ENCODE results near the gene APCDD1.

Gene APCDD1

DNA sequence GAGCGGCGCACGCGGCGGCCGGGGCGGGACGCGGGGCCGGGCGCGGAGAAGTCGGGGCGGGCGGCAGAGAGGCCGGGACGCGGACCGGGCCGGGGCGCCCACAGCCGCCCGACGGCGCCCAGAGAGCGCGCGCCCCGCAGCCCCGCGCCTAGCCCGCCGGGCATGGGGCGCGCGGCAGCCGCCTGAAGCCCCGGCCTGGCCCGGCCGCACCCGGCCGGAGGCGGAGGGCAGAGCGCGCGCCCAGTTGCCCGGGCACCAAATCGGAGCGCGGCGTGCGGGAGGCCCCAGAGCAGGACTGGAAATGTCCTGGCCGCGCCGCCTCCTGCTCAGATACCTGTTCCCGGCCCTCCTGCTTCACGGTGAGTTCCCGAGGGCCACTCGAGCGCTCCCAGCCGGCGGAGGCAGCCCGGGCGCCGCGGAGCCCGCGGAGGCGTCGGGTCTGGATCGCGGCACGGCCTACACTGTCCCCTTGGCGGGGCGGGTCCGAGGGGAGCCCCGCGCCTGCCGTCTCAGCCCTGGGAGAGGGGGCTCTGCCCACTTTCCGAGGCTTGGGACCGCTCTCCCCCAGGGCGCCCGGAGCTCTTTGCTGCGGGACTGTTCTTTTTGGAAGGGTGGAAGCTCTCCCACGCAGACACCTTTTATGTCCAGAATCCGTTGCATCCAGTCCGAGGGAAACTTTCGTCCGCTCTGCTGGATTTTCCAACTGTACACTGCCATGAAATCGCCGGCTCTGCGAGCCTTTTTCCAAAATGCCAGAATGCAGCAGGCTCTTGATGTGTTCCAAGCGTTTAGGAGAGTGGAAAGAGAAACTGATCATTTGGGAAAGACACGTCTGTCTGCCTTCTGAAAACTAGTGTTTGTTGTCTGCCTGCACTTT is 484 bp downstream of the APCDD1 start:
- DNase-seq (ENCODE audit: low spot score): peak; percentile 56
- TF ChIP-seq, protein P1, sequence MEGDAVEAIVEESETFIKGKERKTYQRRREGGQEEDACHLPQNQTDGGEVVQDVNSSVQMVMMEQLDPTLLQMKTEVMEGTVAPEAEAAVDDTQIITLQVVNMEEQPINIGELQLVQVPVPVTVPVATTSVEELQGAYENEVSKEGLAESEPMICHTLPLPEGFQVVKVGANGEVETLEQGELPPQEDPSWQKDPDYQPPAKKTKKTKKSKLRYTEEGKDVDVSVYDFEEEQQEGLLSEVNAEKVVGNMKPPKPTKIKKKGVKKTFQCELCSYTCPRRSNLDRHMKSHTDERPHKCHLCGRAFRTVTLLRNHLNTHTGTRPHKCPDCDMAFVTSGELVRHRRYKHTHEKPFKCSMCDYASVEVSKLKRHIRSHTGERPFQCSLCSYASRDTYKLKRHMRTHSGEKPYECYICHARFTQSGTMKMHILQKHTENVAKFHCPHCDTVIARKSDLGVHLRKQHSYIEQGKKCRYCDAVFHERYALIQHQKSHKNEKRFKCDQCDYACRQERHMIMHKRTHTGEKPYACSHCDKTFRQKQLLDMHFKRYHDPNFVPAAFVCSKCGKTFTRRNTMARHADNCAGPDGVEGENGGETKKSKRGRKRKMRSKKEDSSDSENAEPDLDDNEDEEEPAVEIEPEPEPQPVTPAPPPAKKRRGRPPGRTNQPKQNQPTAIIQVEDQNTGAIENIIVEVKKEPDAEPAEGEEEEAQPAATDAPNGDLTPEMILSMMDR (IDR thresholded peaks at IDR 0.05; ENCODE audit: borderline replicate concordance, control extremely low read depth, extremely low read depth, insufficient read depth, missing control alignments): no peak
- in situ Hi-C loops (cut with MboI; ENCODE audit: low sequenced_read_pairs, unreplicated experiment): no loop called here

DNA sequence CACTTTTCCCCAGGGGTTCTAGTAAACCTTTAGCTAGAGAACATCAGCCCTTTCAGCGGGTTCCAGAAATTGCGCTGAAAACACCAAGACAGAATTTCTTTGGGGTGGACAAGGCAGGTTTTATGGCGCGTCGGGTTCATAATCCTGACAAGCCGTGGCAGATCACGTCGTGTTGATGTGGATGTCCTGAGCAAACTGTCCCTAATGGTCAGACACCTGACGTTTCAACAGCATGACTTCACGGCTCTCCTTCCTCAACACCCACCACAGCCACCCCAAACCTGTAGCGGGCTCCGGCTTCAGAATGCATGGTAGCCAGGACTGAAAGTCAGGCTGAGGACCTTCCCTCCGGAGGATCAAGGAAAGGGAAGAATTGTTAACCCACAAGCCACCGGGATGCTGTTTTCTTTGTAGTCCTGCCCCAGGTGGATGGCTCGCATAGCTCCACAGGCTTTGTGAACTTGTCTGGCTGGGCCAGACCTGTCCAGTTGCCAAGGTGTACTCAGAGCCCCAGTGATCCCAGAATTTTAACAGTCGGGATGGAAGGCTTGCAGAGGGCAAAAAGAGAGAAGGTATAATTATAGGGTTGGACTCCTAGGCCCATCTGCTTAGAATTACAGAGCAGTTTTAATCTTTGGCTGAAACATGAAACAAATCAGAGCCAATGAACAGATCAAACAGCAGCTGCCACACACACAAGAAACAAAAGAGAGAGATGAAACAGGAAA is 1.5 kb downstream of the APCDD1 start:
- in situ Hi-C loops (cut with MboI; ENCODE audit: low sequenced_read_pairs, unreplicated experiment): no loop called here
- DNase-seq (ENCODE audit: low spot score): no peak
- TF ChIP-seq, protein P1 (IDR thresholded peaks at IDR 0.05; ENCODE audit: borderline replicate concordance, control extremely low read depth, extremely low read depth, insufficient read depth, missing control alignments): no peak

DNA sequence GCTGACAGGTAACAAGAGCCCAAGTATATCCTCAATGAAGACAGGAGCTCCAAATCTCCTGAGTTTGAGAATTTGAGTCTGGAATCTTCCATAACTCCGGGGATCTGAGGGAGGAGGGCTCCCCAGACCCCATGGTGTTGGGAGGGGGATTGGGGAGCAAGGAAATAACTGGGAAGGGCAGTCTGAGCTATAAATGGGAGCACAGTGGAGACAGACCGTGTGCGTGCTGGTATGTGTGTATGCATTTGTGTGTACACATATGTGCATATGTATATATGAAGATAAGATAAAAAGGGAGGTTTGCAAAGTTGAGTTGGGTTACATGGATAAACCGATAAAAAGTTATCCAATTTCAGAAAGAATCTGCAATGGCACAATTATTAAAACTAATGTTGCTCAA is 2.3 kb downstream of the APCDD1 start:
- no peak for DNase-seq (ENCODE audit: low spot score)
- TF ChIP-seq, protein P1 (IDR thresholded peaks at IDR 0.05; ENCODE audit: borderline replicate concordance, control extremely low read depth, extremely low read depth, insufficient read depth, missing control alignments): no peak
- in situ Hi-C loops (cut with MboI; ENCODE audit: low sequenced_read_pairs, unreplicated experiment): no loop called here

DNA sequence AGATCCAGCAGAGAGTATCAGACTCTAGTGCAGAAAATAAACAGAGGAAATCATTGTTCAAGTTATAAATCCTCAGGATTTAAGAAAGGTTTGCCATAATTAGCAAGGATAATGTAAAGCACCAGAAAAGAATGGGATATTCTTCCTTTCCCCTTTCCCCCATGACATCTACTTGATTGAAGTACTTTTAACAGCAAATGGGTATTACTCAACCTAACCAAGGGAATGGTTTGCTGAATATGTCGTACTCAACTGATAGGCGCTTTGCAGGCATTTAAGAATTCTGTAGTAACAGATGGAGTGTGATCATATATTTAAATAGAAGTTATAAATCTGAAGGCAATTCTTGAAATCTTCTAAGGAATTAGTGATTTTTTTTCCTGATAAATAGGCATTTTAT is 2.7 kb downstream of the APCDD1 start:
- no peak for DNase-seq (ENCODE audit: low spot score)
- in situ Hi-C loops (cut with MboI; ENCODE audit: low sequenced_read_pairs, unreplicated experiment): no loop called here
- TF ChIP-seq, protein P1 (IDR thresholded peaks at IDR 0.05; ENCODE audit: borderline replicate concordance, control extremely low read depth, extremely low read depth, insufficient read depth, missing control alignments): no peak

DNA sequence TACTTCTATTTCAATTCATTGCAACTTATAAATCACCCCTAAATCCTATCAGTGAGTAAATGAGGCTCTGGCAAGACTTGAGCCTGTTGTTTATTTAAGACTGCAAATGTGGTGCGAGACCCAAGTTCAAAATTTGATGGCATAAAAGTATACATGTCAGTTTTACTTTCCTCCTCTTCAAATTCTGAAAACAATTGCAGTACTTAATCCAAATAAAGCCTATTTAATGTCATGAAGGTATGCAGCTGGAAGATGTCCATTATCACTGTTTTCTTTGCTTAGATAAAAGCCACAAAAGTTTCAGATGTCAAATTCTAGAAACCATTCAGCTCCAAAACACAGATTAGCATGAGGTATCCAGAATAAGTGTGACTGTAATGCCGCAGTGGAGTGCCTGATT is 3.3 kb downstream of the APCDD1 start:
- TF ChIP-seq, protein P1 (IDR thresholded peaks at IDR 0.05; ENCODE audit: borderline replicate concordance, control extremely low read depth, extremely low read depth, insufficient read depth, missing control alignments): no peak
- no peak for DNase-seq (ENCODE audit: low spot score)

DNA sequence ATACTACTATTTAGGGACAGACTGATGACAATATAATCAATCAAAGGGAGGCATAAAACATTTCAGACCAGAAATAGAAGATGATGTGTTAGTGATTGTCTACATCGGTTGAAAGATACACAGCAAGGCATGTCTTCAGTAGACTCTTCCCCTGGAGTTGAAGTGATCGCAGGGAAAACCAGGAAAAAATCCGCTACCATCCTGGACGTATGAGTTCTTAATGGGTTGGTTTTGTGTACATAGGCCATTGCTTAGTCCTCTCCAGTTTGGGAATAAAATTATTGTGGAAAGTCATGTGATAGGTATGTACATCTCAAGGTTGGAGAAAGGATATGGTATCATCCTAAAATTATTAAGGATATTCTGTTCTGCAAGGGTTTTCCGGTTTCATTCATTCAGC is 4.3 kb downstream of the APCDD1 start:
- in situ Hi-C loops (cut with MboI; ENCODE audit: low sequenced_read_pairs, unreplicated experiment): no loop called here

More for the DNA sequence above, 3.3 kb downstream of the APCDD1 start:
- in situ Hi-C loops (cut with MboI; ENCODE audit: low sequenced_read_pairs, unreplicated experiment): no loop called here

More for the DNA sequence above, 4.3 kb downstream of the APCDD1 start:
- TF ChIP-seq, protein P1 (IDR thresholded peaks at IDR 0.05; ENCODE audit: borderline replicate concordance, control extremely low read depth, extremely low read depth, insufficient read depth, missing control alignments): no peak
- no peak for DNase-seq (ENCODE audit: low spot score)

Data from GM13976 (cell line).